HUES6 (cell line): ENCODE data around the gene SCAF8.
"Not testable (repeated sequence)": the region's sequence is repeated elsewhere in the genome, so short reads cannot be mapped to it uniquely, and the experiment has no call there.

ENCODE experiments used
- H3K27ac ChIP-seq: 2 replicates; pipeline ENCODE4 v1.7.0; 2013; ENCODE audit warnings: low read depth, mild to moderate bottlenecking, low read length, inconsistent platforms
- H3K27me3 ChIP-seq: 2 replicates; pipeline ENCODE4 v1.6.1; 2013; ENCODE audit warnings: low read length; ENCODE audit not compliant: control insufficient read depth, insufficient read depth
- H3K36me3 ChIP-seq: 2 replicates; pipeline ENCODE4 v1.6.1; 2013; ENCODE audit warnings: low read length; ENCODE audit not compliant: control insufficient read depth, insufficient read depth
- H3K4me1 ChIP-seq: 2 replicates; pipeline ENCODE4 v1.6.1; 2013; ENCODE audit warnings: low read length; ENCODE audit not compliant: control insufficient read depth, insufficient read depth
- H3K4me3 ChIP-seq: 2 replicates; pipeline ENCODE4 v1.5.1; 2013; ENCODE audit warnings: low read depth, low read length
- H3K9ac ChIP-seq: one replicate; pipeline ENCODE4 v1.6.1; 2013; ENCODE audit warnings: mild to moderate bottlenecking, low read length
- H3K9me3 ChIP-seq: 2 replicates; pipeline ENCODE4 v1.6.1; 2013; ENCODE audit warnings: low read depth, low read length; ENCODE audit not compliant: control insufficient read depth, insufficient read depth

The SCAF8 gene

DNA sequence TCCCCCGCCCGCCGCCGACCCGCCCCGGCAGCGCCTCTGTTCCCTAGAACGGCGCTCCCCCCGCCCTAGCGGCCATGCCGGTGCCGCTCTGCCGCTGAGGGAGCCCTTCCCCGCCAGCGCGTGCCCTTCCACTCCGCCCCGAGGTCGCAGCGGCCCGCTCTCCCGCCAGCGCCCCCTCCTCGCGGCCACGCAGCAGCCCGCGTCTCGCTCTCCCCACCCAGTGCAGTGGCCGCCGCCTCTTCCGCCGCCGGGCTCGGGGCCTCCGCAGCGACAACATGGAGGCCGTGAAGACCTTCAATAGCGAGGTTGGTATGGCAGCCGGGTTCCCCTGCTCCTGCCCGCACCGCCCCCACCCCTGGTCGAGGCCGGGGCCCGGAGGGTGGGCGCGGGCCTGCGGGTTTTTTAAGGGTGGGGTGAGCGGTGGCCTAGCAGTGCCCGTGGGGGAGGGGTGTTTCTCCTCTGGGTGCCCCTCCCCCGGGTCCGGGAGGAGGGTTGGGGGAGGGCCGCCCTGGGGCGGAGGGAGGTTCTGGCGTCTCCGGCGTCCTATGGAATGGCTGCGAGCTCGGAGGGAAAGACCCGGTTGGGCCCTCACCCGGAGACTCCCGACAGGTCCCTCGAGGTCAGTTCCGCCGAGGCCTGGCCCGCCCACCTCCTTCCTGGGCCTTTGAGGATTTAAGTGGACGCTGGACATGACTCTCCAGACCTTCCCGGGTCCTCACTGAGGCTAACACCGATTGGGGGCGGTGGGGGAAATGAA lies 588 bp downstream of the SCAF8 start:
- Histone ChIP-seq H3K9me3 (no peaks in the 10 kb centered on the region), H3K27ac (peak overlapping the region; percentile 100), H3K9ac (peak overlapping the region; percentile 100), H3K27me3 (no peaks in the 10 kb centered on the region), H3K4me3 (peak overlapping the region; percentile 71), H3K4me1 (peaks cover 22% of the 10 kb centered on the region), H3K36me3 (peaks cover 5% of the 10 kb centered on the region; the same call in 1 of the 2 replicates)

DNA sequence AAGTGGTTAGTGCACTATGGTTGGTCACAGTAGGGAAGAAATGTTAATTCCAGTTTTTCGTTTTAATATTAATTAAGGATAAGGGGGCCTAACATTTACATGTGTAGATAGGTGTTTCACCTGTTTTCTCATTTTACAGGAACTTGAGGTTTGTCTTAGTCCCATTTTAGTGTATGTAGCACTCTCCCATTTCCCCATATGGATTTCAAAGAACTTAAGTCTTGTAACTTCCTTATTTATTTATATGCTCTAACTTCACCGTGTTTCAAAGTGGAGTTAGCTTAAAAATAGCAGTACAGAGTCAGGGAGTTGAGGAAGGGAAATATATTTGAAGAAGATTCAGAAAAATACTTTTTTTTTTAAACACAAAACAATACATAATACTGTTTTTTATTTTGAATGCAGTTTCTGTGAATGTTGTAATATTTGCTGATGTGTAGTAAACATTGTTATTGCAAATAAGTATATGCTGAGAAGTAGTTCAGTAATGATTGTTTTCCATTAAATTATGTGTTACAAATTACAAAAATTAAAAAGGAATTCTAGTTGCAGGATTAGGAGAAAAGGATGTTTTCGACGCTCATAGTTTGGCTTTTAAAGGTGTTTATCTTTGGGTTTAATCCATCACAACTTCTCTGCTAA lies 3.5 kb downstream of the SCAF8 start:
- H3K9ac ChIP-seq: no peak overlapping the region
- no peaks in the 10 kb centered on the region for H3K9me3 ChIP-seq
- H3K27me3 ChIP-seq: no peaks in the 10 kb centered on the region
- H3K4me1 ChIP-seq: peaks cover 27% of the 10 kb centered on the region
- H3K36me3 ChIP-seq: peaks cover 9% of the 10 kb centered on the region; the same call in 1 of the 2 replicates
- no peak overlapping the region for H3K4me3 ChIP-seq
- no peak overlapping the region for H3K27ac ChIP-seq

DNA sequence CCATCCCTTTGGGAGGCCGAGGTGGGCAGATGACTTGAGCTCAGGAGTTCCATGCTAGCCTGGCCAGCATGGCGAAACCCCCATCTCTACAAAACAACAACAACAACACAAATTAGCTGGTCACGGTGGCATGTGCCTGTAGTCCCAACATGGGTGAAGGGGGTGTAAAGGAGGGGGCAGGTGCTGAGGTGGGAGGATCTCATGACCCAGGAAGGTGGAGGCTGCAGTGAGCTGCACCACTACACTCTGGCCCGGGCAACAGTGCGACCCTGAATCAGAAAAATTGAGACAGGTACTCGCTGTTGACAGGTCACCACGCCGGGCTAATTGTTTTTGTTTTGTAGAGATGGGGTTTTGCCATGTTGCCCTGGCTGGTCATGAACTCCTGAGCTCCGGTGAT lies 4.2 kb downstream of the SCAF8 start:
- Histone ChIP-seq H3K9ac (no peak overlapping the region), H3K4me1 (peaks cover 20% of the 10 kb centered on the region), H3K4me3 (no peak overlapping the region), H3K9me3 (no peaks in the 10 kb centered on the region), H3K36me3 (peaks cover 13% of the 10 kb centered on the region; the same call in 1 of the 2 replicates), H3K27me3 (no peaks in the 10 kb centered on the region), H3K27ac (0 out of 2 replicates have a peak overlapping the region, but pooled peaks have one; percentile 24)

DNA sequence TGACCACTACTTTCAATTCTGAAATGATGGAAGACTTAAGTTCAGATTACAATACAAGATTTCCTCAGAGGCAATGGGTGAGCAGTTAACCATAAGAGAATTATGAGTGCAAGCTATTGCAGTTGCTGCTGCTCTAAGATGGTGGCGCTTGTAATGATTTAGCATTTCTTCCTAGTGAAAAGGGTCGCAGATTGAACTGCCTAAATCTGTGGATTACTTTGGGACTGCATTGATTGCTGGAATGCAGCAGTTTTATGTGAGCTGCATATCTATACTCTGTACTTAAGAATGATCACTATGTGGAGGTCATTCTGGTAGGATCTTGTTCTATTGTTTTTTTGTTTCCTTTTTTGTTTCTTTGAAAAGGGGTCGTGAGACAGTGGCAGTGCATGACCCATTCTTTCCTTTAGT lies 5.3 kb downstream of the SCAF8 start:
- peak overlapping the region; percentile 38 for H3K9ac ChIP-seq
- peaks cover 20% of the 10 kb centered on the region for H3K4me1 ChIP-seq
- H3K9me3 ChIP-seq: no peaks in the 10 kb centered on the region
- H3K36me3 ChIP-seq: peaks cover 13% of the 10 kb centered on the region; the same call in 1 of the 2 replicates
- peak overlapping the region; percentile 58; the same call in 1 of the 2 replicates for H3K27ac ChIP-seq
- H3K27me3 ChIP-seq: no peaks in the 10 kb centered on the region
- H3K4me3 ChIP-seq: peak overlapping the region; percentile 37

DNA sequence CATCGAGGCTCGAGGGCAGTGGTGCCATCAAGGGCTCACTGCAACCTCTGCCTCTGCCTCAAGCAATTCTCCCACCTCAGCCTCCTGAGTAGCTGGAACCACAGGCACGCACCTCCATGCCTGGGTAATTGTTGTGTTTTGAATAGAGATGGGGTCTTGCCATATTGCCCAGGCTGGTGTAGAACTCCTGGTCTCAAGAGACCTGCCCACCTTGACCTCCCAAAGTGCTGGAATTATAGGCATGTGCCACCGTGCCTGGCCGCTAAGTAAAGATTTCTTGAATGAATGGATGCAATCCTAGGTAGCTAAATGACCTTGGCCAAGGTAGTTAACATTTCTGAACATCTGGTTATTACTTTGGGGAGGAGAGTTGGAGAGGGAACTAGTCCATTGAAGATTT lies 7.4 kb downstream of the SCAF8 start:
- Histone ChIP-seq H3K36me3 (peaks cover 15% of the 10 kb centered on the region), H3K4me3 (no peak overlapping the region), H3K4me1 (peaks cover 20% of the 10 kb centered on the region)

DNA sequence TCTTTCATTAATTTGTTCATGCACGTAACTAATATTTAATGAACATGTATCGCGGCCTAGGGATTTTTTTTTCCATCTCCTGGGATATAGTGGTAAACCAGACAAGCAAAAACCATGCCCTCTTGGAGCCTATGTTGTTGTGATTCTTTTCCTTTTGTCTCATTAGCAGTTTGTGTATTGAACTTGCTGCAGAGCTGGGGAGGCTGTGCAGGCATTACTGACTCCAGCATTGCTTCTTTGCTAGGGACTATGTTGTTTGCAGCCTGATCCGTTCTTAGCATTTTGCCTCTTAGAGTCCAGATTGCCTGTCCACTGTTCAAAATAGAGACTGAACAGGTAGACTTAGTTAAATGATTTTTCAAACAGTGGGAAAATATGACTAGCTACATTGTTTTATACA lies 9.7 kb downstream of the SCAF8 start:
- peaks cover 11% of the 10 kb centered on the region for H3K36me3 ChIP-seq
- H3K27me3 ChIP-seq: no peaks in the 10 kb centered on the region
- no peak overlapping the region for H3K9ac ChIP-seq
- H3K27ac ChIP-seq: no peak overlapping the region
- H3K9me3 ChIP-seq: no peaks in the 10 kb centered on the region
- peaks cover 13% of the 10 kb centered on the region for H3K4me1 ChIP-seq
- H3K4me3 ChIP-seq: no peak overlapping the region

More for the DNA sequence above, 7.4 kb downstream of the SCAF8 start:
- H3K27ac ChIP-seq: no peak overlapping the region
- H3K9ac ChIP-seq: no peak overlapping the region
- H3K27me3 ChIP-seq: no peaks in the 10 kb centered on the region
- no peaks in the 10 kb centered on the region for H3K9me3 ChIP-seq

DNA sequence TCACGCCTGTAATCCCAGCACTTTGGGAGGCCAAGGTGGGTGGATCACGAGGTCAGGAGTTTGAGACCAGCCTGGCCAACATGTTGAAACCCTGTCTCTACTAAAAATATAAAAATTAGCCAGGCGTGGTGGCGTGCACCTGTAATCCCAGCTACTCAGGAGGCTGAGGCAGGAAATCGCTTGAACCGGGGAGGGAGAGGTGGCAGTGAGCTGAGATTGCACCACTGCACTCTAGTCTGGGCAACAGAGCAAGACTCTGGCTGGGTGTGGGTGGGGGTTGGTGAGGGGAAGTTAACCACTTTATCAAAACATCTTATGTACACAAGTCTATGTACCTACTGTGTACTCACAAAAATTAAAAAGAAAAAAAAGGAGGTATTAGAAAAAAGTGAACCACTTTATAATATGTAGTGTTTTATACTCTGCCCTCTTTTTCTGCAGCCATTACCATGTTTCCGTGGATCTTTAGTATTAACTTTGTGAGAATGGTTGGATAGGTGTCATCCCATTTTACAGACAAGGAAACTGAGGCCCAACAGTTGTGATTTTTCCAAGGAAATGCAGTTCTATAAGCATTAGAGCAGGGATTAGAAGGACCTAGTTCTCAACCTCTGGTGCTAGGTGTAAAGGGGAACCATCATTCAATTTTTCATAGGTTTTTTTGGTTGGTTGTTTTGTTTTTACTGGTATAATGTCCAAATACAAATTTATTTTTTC lies 11.0 kb downstream of the SCAF8 start:
- H3K27me3 ChIP-seq, H3K27ac ChIP-seq, H3K4me1 ChIP-seq, H3K9ac ChIP-seq, H3K9me3 ChIP-seq, H3K4me3 ChIP-seq: not testable (repeated sequence)
- H3K36me3 ChIP-seq: peaks cover 11% of the 10 kb centered on the region

DNA sequence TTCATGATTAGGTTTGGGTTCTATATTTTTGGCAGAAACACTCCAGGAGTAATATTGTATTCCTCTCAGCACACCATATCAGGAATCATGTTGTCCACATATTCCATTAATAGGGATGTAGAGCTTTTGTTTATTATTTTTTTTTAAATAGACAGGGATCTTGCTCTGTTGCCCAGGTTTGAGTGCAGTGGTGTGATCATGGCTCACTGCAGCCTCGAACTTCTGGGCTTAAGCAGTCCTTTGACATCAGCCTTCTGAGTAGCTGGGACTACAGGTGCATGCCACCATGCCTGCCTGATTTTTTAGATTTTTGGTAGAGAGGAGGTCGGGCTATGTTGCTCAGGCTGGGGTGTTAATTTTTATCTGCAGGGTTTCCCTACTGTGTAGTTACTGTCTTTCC lies 12.0 kb downstream of the SCAF8 start:
- Histone ChIP-seq H3K9ac (no peak overlapping the region), H3K9me3 (no peaks in the 10 kb centered on the region), H3K4me1 (no peaks in the 10 kb centered on the region), H3K36me3 (peaks cover 7% of the 10 kb centered on the region), H3K27ac (no peak overlapping the region), H3K4me3 (no peak overlapping the region), H3K27me3 (no peaks in the 10 kb centered on the region)

DNA sequence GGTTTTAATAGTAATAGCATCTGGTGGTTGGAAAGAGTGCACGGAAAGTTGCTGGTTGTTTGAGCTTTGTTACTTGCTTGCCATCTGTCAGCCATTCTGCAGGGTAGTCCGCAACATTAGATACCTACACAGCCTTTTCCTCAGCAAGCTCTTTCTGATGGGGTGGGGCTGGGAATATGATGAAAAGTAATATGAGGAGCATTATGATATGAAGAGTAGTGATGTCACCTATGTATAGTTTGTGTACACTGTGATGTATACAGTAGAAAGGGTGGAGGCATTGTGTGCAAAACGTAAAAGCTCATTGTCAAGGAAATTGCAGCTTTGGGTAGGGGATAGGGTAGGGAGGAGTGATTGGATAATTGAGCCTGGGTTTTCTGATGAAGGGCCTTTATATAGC lies 16.1 kb downstream of the SCAF8 start:
- Histone ChIP-seq H3K27me3 (no peaks in the 10 kb centered on the region), H3K9me3 (no peaks in the 10 kb centered on the region), H3K9ac (no peak overlapping the region), H3K4me1 (no peaks in the 10 kb centered on the region), H3K36me3 (peaks cover 3% of the 10 kb centered on the region; the same call in 1 of the 2 replicates), H3K27ac (no peak overlapping the region), H3K4me3 (no peak overlapping the region)

DNA sequence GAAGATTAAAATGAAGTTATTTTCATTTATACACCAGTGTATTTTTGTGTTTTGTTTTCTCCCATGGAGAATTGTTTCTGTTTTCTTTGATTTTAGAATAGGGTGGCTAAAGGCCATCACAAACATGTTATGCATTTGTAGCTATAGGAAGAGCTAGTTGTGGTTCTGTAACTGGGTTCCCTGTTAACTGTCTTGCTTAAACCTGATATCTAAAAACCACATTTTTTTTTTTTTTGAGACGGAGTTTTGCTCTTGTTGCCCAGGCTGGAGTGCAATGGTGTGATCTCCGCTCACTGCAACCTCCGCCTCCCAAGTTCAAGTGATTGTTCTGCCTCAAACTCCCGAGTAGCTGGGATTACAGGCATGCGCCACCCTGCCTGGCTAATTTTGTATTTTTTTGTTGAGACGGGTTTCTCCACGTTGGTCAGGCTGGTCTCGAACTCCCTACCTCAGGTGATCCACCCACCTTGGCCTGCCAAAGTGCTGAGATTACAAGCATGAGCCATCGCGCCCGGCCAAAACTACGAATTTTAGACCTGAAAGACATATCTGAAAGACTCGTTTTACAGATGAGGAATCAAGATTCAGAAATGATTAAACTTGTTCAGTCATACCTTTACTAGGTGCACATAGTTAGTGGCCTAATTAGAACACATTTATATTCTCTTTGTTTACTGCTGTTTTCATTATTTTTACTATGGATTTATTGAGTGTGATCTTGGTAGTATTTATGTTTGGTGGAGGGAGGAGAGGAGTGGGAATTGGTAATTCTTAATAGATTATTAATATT lies 18.0 kb downstream of the SCAF8 start:
- H3K9me3 ChIP-seq: no peaks in the 10 kb centered on the region
- H3K27me3 ChIP-seq: no peaks in the 10 kb centered on the region
- H3K27ac ChIP-seq: no peak overlapping the region
- peaks cover 2% of the 10 kb centered on the region; the same call in 1 of the 2 replicates for H3K4me1 ChIP-seq
- no peaks in the 10 kb centered on the region for H3K36me3 ChIP-seq
- no peak overlapping the region for H3K9ac ChIP-seq
- H3K4me3 ChIP-seq: no peak overlapping the region
